GM21528 (cell line): ENCODE results near the gene SETD3.

ENCODE experiments used
- ATAC-seq: cut with Tn5 transposase; IDR thresholded peaks from one replicate; pipeline ENCODE4 v1.9.1; 2021; ENCODE audit warnings: mild to moderate bottlenecking, moderate library complexity; ENCODE audit not compliant: unreplicated experiment, low FRiP score

SETD3 gene

DNA sequence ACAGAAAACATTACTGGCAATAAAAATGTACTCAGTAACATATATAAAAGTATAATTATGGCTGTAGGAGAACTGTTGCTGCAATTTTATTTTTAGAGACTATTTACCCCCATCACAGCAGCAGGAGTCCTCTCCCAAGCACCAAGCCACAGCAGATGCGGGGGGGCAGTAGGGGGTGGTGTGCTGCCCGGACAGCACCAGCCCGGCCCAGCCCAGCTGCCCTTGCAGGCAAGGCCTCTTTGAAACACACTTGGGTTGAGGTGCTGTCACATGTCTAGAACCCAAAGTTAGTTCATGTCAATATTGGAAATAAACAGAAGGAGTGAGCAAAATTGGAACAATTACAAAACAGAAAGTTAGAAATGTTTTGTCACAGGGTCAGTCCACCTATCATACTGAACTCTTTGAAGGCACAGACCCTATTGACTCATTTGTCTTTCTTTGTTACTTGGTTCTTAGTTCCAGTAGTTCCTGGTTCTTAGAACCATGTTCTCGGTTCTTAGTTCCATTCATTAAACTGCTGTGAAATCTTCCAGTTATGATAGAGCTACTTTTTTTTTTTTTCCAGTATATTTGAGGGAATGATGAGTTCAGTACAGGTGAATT is 23.3 kb upstream of the SETD3 start:
- ATAC-seq, result no peak

DNA sequence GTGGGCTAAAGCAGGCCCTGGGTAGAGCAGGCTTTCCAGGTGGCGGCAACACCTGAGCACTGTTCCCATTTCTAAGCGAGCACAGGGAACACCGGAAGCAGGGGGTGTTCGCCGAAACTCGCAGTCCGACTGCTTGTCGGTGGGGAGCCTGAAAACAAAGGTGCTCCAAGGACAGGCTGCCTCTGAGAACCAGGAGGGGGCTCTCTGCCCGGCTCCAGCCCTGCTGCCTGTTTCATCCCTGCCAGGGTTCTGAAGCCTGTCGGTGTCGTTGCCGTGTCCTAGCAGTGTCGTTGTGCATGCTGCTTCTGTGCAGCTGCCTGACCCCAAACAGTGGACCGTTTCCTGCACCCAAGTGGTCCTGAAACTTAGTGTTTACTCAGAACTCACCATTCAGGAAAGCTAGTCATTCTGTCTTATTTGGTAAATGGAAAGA is 22.3 kb upstream of the SETD3 start:
- no peak for ATAC-seq

DNA sequence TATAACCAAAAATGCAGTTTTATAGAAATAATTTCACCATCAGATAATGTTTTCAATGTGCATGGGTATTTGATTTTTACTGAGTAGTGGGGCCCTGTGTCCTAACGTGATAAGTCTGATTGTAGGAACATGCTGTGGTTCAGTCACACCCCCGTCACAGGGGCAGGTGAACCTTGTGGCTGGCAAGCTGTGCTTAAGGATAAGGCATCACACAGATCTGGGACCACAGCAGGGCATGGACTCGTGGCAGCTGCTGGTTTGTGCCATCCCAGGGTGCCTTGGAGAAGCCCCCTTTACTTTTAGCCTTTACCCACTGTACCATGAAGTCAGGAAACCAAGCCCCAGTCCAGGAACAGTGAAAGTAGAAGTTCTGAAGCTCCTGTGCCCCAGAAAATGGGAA is 17.2 kb upstream of the SETD3 start:
- ATAC-seq, result no peak

DNA sequence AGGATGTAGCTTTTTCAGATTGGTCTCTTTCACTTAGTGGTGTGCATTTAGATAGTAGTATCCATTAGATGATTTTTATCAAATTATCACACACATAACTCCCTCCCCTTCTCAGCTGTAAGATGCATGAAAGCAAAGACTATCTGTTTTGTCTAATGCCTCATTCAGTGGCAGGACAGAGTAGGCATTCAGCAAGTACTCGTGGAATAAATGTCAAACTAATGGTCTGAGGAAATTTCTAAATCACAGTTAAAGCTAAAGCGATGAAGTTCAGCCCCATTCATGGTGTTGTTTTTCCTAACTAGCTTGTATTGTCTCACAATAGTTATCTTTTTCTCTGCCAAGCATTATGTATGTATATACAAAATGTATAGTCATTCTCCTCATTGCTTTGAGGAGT is 16.7 kb upstream of the SETD3 start:
- ATAC-seq, result no peak

- no peak for ATAC-seq
These were observed 3.4 kb upstream of the SETD3 start for GRCh38 chr14:99484106-99484505.

DNA sequence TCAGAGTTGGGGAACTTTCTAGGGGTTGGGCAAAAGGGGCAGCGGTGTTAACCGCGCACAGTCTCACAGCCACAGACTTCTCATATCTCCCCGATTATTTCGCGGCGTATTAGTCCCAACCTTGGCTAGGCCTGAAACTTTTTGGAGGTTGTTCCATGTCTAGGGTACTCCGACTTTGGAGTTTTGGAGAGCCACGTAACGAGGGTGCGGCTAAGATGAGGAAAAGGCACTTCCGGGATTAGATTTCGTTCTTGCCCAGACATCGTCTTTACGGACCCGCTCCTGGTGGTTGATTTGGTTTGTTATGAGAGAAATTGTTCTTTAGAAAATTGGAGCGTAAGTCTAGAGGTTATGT is 1.1 kb upstream of the SETD3 start:
- ATAC-seq, result no peak

DNA sequence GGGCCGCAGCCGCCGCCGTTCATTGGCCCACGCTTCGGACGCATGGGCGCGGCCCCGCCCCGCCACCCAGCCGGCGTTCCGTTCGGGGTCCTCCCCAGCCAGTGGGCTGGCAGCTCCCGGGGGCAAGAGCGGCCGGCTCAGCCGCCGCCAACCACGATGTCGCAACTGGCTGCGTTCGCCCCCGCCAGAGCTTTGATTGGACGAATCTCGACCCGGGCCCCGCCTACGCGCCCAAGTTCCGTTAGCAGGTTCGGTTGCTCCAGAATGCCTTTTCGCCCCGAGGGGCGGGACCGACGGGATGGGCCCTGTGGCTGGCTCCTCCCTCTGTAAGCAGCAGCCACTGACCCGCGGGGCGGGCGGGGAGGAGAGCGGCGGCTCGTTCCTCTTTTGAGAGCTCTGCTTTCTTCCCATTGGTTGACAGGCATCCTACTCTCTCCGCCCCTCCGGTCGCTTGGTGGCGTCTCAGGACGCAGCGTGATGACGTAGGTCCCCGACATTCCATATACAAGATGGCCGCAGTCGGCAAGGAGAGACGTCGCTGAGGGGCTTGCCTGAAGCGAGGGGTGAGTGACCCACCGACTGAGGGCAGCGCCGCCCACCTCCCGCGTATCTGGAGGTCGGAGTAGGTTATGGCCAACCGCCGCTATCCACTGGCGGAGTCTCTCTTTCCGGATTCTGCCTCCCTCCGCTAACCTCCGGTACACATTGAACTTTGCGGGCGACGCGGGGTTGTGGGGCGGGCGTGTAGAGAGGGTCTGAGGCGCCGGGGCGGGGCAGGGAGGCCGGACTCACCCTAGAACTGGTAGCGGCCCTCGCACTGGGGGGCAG is 472 bp upstream of the SETD3 start, which contains the start of gene CCNK:
Gene CCNK (plus strand): TSS at position 493 of the 828 bp plus-strand sequence. CDS start 11,269 bp downstream, outside the sequence.
- peak; percentile 93 for ATAC-seq

DNA sequence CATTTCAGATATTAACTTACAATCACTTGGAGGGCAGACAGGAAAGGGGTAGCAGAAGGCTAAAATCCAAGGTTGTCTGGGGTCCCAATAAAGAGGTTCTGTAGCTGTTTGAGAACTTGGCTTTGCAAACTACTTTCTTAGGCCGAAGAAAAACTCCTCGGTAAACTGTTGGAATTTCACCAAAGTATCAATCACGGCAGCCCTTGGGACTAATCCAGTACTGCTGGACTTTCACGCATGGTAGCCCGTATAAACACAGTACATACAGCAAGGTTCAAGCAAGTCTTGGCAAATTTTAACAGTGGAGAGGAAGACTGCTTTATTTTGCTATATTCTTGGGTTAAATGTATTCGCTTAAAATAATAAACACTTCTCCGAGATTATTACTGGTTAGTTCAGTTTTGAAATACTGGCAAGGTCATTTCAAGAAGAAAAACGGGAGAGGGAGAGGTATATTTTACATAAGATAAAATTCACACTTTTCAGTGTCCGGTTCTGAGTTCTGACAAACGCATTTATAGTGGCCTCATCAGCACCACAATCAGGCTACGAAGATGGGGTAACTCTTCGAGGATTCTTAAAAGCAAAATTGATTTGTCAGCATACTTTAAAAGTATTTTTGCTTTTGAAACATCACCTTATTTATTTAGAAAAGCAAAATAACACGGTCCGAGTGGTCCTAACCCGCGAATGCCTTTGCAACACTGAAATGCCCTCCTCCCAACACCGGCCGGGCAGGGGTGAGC is 1.3 kb downstream of the SETD3 start:
- ATAC-seq, result no peak

DNA sequence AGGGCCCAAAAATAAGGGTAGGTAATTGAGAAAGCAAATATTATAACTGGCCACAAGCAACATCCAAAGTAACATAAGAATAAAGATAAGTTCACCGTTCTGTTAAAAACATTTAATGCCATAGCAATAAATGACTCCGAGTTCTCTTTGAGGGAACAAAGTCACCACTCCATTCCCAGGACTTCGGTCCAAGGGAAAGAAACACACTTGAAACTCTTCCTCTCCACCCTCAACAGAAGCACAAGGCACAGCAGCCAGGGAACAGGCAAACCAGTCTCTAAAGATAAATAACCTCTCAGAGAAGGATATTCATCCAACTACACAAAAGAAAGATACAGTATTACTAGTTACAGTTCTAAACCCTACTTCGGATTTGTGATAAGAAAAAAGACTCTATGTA is 2.5 kb downstream of the SETD3 start:
- ATAC-seq, result no peak

GRCh38 chr14:99476864-99477263 is 3.8 kb downstream of the SETD3 start:
- no peak for ATAC-seq

DNA sequence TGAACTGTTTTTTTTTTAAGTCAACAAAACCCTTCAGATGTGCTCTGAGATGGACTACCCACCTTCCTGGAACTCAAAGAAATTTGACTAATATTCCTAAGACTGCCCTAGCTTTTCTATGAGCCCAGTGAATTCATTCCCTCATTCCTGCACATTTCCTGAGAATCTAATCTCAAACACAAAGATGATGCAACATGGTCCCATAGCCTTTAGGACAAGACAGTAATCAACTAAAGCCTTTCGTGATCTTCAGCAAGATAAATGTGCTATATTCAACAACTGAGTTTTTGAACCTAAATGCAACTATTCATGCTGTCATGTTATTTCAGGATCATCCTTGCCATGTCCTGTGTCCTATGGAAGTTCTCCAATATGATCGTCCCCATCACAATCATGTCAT is 5.0 kb downstream of the SETD3 start:
- no peak for ATAC-seq

DNA sequence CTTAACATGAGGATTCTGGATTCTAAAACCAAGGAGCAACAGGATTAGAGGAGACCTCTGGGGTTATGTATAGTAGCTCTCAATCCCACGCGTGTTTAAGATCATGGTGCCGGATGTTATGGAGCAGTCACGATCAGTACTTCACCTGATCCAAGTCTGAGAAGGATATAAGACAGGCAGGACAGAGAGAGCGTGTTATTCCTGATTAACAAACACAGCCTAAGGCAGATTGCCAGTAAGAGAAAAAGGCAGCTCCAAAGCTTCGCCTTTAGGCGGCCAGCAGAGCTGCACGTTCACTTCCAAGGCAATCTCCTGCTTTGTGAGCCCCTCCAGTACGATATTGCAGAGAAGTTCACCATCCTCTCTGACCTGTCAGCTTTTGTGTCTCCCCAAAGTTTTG is 5.5 kb downstream of the SETD3 start:
- no peak for ATAC-seq

DNA sequence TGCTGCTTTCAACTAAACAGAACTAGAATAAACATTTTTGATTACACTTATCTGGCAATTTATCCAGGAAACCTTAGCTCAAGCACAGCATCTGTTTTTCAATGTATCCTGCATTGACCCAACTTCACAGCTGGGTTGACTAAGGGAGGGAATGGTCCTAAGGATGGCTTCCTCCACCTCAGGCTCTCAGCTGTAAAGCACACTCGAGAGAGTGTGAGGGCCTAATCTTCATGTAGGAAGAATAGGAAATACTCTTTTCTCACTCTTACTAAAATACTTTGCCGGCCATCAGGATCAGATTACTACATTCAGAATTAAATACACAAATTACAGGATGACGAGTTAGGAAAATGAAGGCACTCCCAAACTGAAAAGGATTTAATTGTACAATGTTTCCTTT is 7.2 kb downstream of the SETD3 start:
- ATAC-seq, result no peak

- no peak for ATAC-seq
These were observed 7.7 kb downstream of the SETD3 start for GRCh38 chr14:99472937-99473336.

- no peak for ATAC-seq
These were observed 8.9 kb downstream of the SETD3 start for GRCh38 chr14:99471731-99472130.

DNA sequence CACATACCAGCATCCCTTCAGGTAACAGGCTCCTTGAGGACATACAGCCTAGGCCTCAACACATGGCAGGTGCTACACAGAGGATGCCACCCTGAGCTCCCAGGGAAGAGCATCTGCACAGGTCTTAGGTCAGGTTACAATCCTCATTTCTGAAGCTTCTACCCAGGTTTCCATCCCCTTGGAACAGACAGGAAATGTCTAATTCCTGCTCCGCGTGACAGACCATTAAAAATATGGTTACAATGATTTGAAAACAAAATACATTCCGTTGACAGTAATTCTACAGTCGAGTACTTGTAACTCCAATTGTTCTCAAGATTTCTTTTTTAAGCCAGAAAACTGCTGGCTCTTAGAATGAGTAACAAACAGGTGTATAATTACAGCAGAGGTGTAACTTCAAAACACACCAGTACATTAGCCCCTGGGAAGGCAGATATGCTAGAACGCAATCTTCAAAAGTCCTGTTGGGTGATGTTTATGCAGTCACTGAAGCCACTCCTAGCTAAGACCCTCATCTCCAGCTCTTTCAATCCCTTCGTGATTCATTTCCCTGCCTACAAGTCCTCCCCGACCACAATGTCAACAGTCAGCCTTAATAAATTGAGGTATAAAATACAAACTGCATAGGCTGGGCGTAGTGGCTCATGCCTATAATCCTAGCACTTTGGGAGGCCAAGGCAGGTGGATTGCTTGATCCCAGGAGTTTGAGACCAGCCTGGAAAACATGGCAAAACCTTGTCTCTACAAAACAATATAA is 11.6 kb downstream of the SETD3 start:
- ATAC-seq, result no peak

DNA sequence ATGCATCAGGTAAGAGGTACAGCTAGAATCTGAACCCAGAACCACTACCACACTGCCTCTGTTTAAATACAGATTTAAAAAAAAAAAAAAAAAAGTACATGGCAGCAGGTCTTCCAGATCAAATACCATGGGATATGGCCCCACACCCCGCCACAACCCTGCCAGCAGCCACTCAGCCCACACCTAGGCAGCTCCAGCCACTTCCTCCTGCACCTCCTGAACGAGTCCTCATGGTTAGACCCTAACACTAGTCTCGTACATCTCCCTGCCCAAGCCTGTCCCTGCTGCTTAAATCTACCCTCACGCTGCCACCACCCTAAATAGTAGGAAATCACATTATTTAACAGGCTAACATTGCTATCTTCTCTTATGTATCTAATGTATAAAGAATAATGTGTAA is 12.6 kb downstream of the SETD3 start:
- no peak for ATAC-seq

GRCh38 chr14:99467336-99468078 is 13.2 kb downstream of the SETD3 start:
- ATAC-seq, result no peak

DNA sequence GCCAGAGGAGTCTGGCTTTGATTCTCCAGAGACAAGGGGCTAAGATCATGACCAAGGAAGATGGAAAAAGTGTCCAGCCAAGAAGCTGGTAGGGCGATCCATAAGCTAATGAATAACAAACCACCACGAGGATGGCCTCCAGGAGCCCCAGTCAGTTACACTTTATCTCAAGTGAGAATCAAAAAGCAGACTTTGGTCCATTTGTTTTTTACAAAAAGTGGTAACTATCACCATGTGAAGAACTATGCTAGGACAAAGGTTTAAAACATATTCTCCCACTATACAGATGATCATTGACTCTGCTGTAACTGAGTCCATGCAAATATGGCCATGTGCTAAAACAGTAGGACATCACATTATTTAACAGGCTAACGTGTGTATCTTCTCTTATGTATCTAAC is 13.9 kb downstream of the SETD3 start:
- no peak for ATAC-seq

- ATAC-seq, result no peak
These were observed 15.4 kb downstream of the SETD3 start for GRCh38 chr14:99465288-99465687.
